H1 (cell line): ENCODE data around the gene TAMM41. TPM values are rescaled to one million over a fixed set of nuclear protein-coding genes. Genes with fewer than 3 reads are reported as not detected.

Experiments
- CTCF ChIA-PET: fragments of 300-600 bp; sonication (Branson Sonifier 250); formaldehyde crosslinking; loops from one replicate; lab custom pipeline; 2021; ENCODE audit not compliant: partially characterized antibody; lab: Charles Lee
- POLR2A ChIA-PET: fragments of 300-600 bp; sonication (Branson Sonifier 250); formaldehyde crosslinking; loops from one replicate; lab custom pipeline; 2021; ENCODE audit warnings: inconsistent platforms; ENCODE audit not compliant: partially characterized antibody; lab: Charles Lee
- DNase-seq, 2 experiments: peaks; one replicate each; pipeline versions ENCODE4 v3.0.0 to v3.0.0-alpha.2; 2010 to 2022; ENCODE audit warnings: low spot score in 2 of 2, low read depth in 1 of 2, mixed read lengths in 1 of 2
- FAIRE-seq: peaks from 2 replicates; lab custom pipeline; 2011; peaks lifted over from hg19 to GRCh38; lab: Jason Lieb, UNC
- H2AFZ ChIP-seq: 2 replicates; pipeline ENCODE4 v1.8.1; 2012; ENCODE audit warnings: low read length, inconsistent platforms
- H2AK5ac ChIP-seq: 2 replicates; pipeline ENCODE4 v1.6.1; 2013; ENCODE audit warnings: low read depth, low read length
- H2BK120ac ChIP-seq: replicated peaks from 2 replicates; pipeline ENCODE3; 2013; ENCODE audit warnings: low read depth, low read length, inconsistent platforms
- H2BK12ac ChIP-seq: 2 replicates; pipeline ENCODE4 v1.6.1; 2013; ENCODE audit warnings: low read depth, low read length
- H2BK15ac ChIP-seq: 2 replicates; pipeline ENCODE4 v1.6.1; 2013; ENCODE audit warnings: low read length
- H2BK20ac ChIP-seq: 2 replicates; pipeline ENCODE4 v1.6.1; 2013; ENCODE audit warnings: low read length
- H2BK5ac ChIP-seq: 2 replicates; pipeline ENCODE4 v1.6.1; 2013; ENCODE audit warnings: low read depth, low read length
- H3K14ac ChIP-seq: 2 replicates; pipeline ENCODE4 v1.6.1; 2013; ENCODE audit warnings: inconsistent platforms; ENCODE audit not compliant: insufficient read length
- H3K18ac ChIP-seq: 2 replicates; pipeline ENCODE4 v1.6.1; 2013; ENCODE audit warnings: low read length; ENCODE audit errors: extremely low read depth
- H3K23ac ChIP-seq: 2 replicates; pipeline ENCODE4 v1.6.1; 2013; ENCODE audit warnings: inconsistent platforms; ENCODE audit not compliant: insufficient read length
- H3K23me2 ChIP-seq: 2 replicates; pipeline ENCODE4 v1.6.1; 2013; ENCODE audit warnings: low read depth, low read length
- H3K27ac ChIP-seq: 2 replicates; pipeline ENCODE4 v1.6.1; 2011; ENCODE audit warnings: low read depth, low read length, inconsistent platforms
- H3K27me3 ChIP-seq, 4 experiments: replicated peaks in 1 of 4; 1 replicate in 1 of 4; 2 replicates in 3 of 4; pipeline versions ENCODE4 v1.6.1 to v1.8.1; 2011 to 2013; ENCODE audit warnings: low read length in 3 of 4, mild to moderate bottlenecking in 3 of 4, inconsistent platforms in 2 of 4, mixed read lengths in 2 of 4, moderate library complexity in 1 of 4; ENCODE audit not compliant: control insufficient read depth in 3 of 4, insufficient read depth in 3 of 4; ENCODE audit errors: extremely low read depth in 1 of 4
- H3K36me3 ChIP-seq, 4 experiments: 2 replicates each; pipeline versions ENCODE4 v1.6.1 to v1.8.1; 2011 to 2013; ENCODE audit warnings: mild to moderate bottlenecking in 4 of 4, low read length in 3 of 4, moderate library complexity in 2 of 4, control low read depth in 1 of 4, inconsistent platforms in 1 of 4; ENCODE audit not compliant: insufficient read depth in 4 of 4, control insufficient read depth in 2 of 4
- H3K4ac ChIP-seq: replicated peaks from 2 replicates; pipeline ENCODE3; 2013; ENCODE audit warnings: low read length, low read depth, mixed read lengths, inconsistent platforms; ENCODE audit not compliant: insufficient read length
- H3K4me1 ChIP-seq, 4 experiments: replicated peaks in 1 of 4; 1 replicate in 1 of 4; 2 replicates in 3 of 4; pipeline versions ENCODE4 v1.6.1 to v1.8.1; 2011 to 2013; ENCODE audit warnings: low read length in 3 of 4, inconsistent platforms in 2 of 4, mixed read lengths in 1 of 4; ENCODE audit not compliant: insufficient read depth in 4 of 4, control insufficient read depth in 3 of 4
- H3K4me2 ChIP-seq, 2 experiments: 2 replicates each; pipeline versions ENCODE4 v1.6.1 to v1.8.1; 2011 to 2013; ENCODE audit warnings: low read depth in 2 of 2, low read length in 2 of 2, control low read depth in 1 of 2, inconsistent platforms in 1 of 2, mild to moderate bottlenecking in 1 of 2; ENCODE audit not compliant: insufficient read depth in 1 of 2
- H3K4me3 ChIP-seq, 4 experiments: fragments of 200-600, 300-600 bp in 1 of 4; sonication (generic), shearing (Covaris generic), sonication (Bioruptor Twin) in 1 of 4; 2 replicates each; pipeline versions ENCODE4 v1.5.1 to v1.8.1; 2011 to 2016; ENCODE audit warnings: low read length in 4 of 4, low read depth in 3 of 4, control low read depth in 2 of 4, inconsistent platforms in 2 of 4, mild to moderate bottlenecking in 2 of 4, mixed read lengths in 1 of 4, moderate library complexity in 1 of 4; ENCODE audit not compliant: insufficient read depth in 2 of 4; ENCODE audit errors: extremely low read depth in 1 of 4
- H3K56ac ChIP-seq: replicated peaks from 2 replicates; pipeline ENCODE3; 2013; ENCODE audit warnings: low read depth, mild to moderate bottlenecking, mixed read lengths, low read length, inconsistent platforms; ENCODE audit not compliant: insufficient read length
- H3K79me1 ChIP-seq: 2 replicates; pipeline ENCODE4 v1.6.1; 2013; ENCODE audit warnings: low read depth, low read length, control low read depth
- H3K79me2 ChIP-seq, 2 experiments: 2 replicates each; pipeline versions ENCODE4 v1.6.1 to v1.8.1; 2012 to 2013; ENCODE audit warnings: low read length in 2 of 2, mild to moderate bottlenecking in 2 of 2, inconsistent platforms in 1 of 2; ENCODE audit not compliant: insufficient read depth in 2 of 2, control insufficient read depth in 1 of 2
- H3K9ac ChIP-seq, 4 experiments: replicated peaks in 1 of 4; 1 replicate in 1 of 4; 2 replicates in 3 of 4; pipeline versions ENCODE4 v1.6.1 to v1.8.1; 2011 to 2013; ENCODE audit warnings: low read depth in 3 of 4, low read length in 3 of 4, control low read depth in 2 of 4, mild to moderate bottlenecking in 2 of 4, moderate library complexity in 2 of 4, inconsistent platforms in 1 of 4; ENCODE audit errors: extremely low read depth in 1 of 4
- H3K9me3 ChIP-seq, 2 experiments: 2 replicates each; pipeline versions ENCODE4 v1.6.1 to v1.8.1; 2012 to 2013; ENCODE audit warnings: mild to moderate bottlenecking in 2 of 2, moderate library complexity in 2 of 2, control low read depth in 1 of 2, inconsistent platforms in 1 of 2, low read depth in 1 of 2, low read length in 1 of 2, mixed read lengths in 1 of 2; ENCODE audit not compliant: insufficient read depth in 2 of 2
- H4K20me1 ChIP-seq, 2 experiments: replicated peaks in 1 of 2; 2 replicates each; pipeline versions ENCODE3 to v1.8.1; 2011 to 2013; ENCODE audit warnings: inconsistent platforms in 2 of 2, low read length in 2 of 2, mild to moderate bottlenecking in 1 of 2; ENCODE audit not compliant: insufficient read depth in 2 of 2, control insufficient read depth in 1 of 2
- H4K5ac ChIP-seq: 2 replicates; pipeline ENCODE4 v1.6.1; 2013; ENCODE audit warnings: low read length, low read depth, mixed read lengths, inconsistent platforms; ENCODE audit not compliant: insufficient read length
- H4K8ac ChIP-seq: 2 replicates; pipeline ENCODE4 v1.8.0; 2013; ENCODE audit warnings: mild to moderate bottlenecking, moderate library complexity, low read length, inconsistent platforms; ENCODE audit not compliant: insufficient read depth; ENCODE audit errors: extremely low read depth
- H4K91ac ChIP-seq: replicated peaks from 2 replicates; pipeline ENCODE3; 2013; ENCODE audit warnings: low read length, mixed read lengths, inconsistent platforms; ENCODE audit not compliant: insufficient read length
- CTBP2 ChIP-seq: IDR thresholded peaks from 2 replicates; pipeline ENCODE4 v1.7.0; 2011; ENCODE audit warnings: borderline replicate concordance, mild to moderate bottlenecking, moderate library complexity, mixed read lengths, low read length; ENCODE audit not compliant: insufficient read depth, insufficient read length
- KDM1A ChIP-seq: fragments of 200-600, 300-600 bp; sonication (generic); IDR thresholded peaks from 2 replicates; pipeline ENCODE4 v1.7.1; 2016; ENCODE audit warnings: mild to moderate bottlenecking, low read length, borderline replicate concordance
- NRF1 ChIP-seq: IDR thresholded peaks from 2 replicates; pipeline ENCODE4 v1.6.1; 2011; ENCODE audit warnings: mild to moderate bottlenecking, low read depth, low read length, improper control_type of control experiment
- SRF ChIP-seq: IDR thresholded peaks from 2 replicates; pipeline ENCODE4 v1.6.1; 2011; ENCODE audit warnings: mild to moderate bottlenecking, low read depth, low read length, moderate library complexity
- WGBS, 2 experiments: shearing (Covaris generic) in 1 of 2; methylation state at CpG; one replicate each; pipeline versions ENCODE4 v1.1.6 to v1.1.7; 2013 to 2015; ENCODE audit warnings: low lambda C conversion rate in 2 of 2, mixed read lengths in 2 of 2, inconsistent platforms in 1 of 2, low coverage in 1 of 2, missing lambda C conversion rate in 1 of 2; ENCODE audit not compliant: insufficient replicate concordance in 2 of 2, insufficient coverage in 1 of 2, insufficient read length in 1 of 2; ENCODE audit errors: extremely low coverage in 1 of 2, missing lambda C conversion rate in 1 of 2; 5-methylcytosine and 5-hydroxymethylcytosine counted together
- polyA plus RNA-seq, 7 experiments: library from polyadenylated mRNA; depleted of rRNA in 3 of 7; stranded (reverse) in 5 of 7; unstranded in 2 of 7; fragments of >200 nt in 5 of 7; fragments of 200-250 nt in 2 of 7; gene quantifications; 1 replicate in 5 of 7; 2 replicates in 1 of 7; 4 replicates in 1 of 7; pipeline versions ENCODE4 v1.2.1 to v1.2.3, GENCODE V29; 2011 to 2013; ENCODE audit warnings: missing spikeins in 2 of 7, mixed read lengths in 2 of 7
- total RNA-seq: library from RNA; stranded (reverse); fragmentation: NEBNext Ultra II Directional; extraction: Animal tissue kit (Norgen Biotek cat#: 25700); gene quantifications from 2 replicates; pipeline ENCODE4 v1.2.1, GENCODE V29; 2021
- TF ChIP-seq, protein P1 (sequence below): IDR thresholded peaks from 2 replicates; pipeline ENCODE4 v1.6.1; 2011; ENCODE audit warnings: low read length, improper control_type of control experiment

TAMM41 gene
- total and polyA plus RNA-seq, 2 of the 8 experiments (the other 6 are each of a cell fraction or from before 2014, with no cell fraction given): 16.9 to 22.5 TPM

DNA sequence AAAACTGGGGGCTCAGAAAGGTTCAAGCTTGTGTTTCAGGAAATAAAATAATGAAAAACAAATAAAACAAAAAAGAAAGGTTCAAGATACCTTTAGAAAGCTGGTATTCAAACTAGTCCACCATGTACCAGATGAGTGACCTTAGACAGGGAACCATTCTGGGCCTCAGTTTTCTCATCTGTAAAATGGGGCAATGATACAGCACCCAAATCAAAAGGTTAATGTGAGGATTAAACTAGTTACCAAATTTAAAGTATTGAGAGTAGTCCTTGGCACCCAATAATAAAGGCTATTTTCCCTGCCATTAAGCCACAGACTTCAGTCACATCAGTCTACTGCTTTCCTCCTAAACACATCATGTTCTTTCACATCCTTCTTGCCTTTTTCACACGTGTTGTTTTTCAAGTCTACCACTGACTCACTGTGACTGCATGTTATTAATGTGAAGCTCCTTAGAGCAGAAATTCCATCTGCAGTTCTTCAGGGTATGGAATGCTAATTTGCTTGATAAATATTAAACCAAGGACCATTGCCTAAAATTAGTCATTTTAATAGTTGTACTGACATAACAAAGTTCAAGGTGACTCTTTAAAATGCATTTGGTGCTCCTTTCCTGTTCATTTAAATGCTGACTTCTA lies 19.9 kb downstream of the TAMM41 start:
- Histone ChIP-seq H3K23ac (no peak overlapping the region), H3K14ac (no peak overlapping the region), H4K8ac (no peak overlapping the region), H4K20me1 (no peaks in the 10 kb centered on the region), H3K56ac (no peak overlapping the region), H4K5ac (no peak overlapping the region), H3K4me1 (no peaks in the 10 kb centered on the region), H3K18ac (no peak overlapping the region), H2AK5ac (no peak overlapping the region), H3K27me3 (no peaks in the 10 kb centered on the region), H2BK120ac (no peak overlapping the region), H3K9ac (no peak overlapping the region), H3K36me3 (peaks cover 6 to 35% (median 20%) of the 10 kb centered on the region in 4 experiments; a peak in 5 of 8 replicates), H2BK15ac (no peak overlapping the region), H2BK12ac (no peak overlapping the region), H2AFZ (no peak overlapping the region), H2BK5ac (no peak overlapping the region), H3K23me2 (no peaks in the 10 kb centered on the region), H3K79me1 (no peaks in the 10 kb centered on the region), H3K9me3 (no peaks in the 10 kb centered on the region), H3K4ac (no peak overlapping the region), H3K79me2 (no peaks in the 10 kb centered on the region), H3K4me3 (no peak overlapping the region), H2BK20ac (no peak overlapping the region), H3K4me2 (no peak overlapping the region), H4K91ac (no peak overlapping the region), H3K27ac (no peak overlapping the region)
- no peak for FAIRE-seq
- ChIA-PET CTCF (interaction anchor here (0.6 to 1.7 kb wide), 7 partner anchors 10 to 1054 kb away, joined by 3 to 7 read pairs (median 4); no protein-coding TSS in a partner anchor), POLR2A (interaction anchor here (0.7 to 1.1 kb wide), 2 partner anchors 14 kb away, joined by 3 read pairs; no protein-coding TSS in a partner anchor)
- no peak for TF ChIP-seq KDM1A
- no peak for TF ChIP-seq SRF
- TF ChIP-seq NRF1: no peak
- TF ChIP-seq, protein P1, sequence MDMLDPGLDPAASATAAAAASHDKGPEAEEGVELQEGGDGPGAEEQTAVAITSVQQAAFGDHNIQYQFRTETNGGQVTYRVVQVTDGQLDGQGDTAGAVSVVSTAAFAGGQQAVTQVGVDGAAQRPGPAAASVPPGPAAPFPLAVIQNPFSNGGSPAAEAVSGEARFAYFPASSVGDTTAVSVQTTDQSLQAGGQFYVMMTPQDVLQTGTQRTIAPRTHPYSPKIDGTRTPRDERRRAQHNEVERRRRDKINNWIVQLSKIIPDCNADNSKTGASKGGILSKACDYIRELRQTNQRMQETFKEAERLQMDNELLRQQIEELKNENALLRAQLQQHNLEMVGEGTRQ: no peak
- TF ChIP-seq CTBP2: no peak
- DNase-seq: no peak
- WGBS, 2 experiments: 86% methylated on average over 1 of the region's 1 CpG; no CpG with 5 or more reads in 1 of the 2 experiments
